ENCODE results near the gene NMNAT2.

GRCh38 chr1:183235503-183235902 is 182.7 kb downstream of the NMNAT2 start:
- TF ChIP-seq ZNF274 (IDR thresholded peaks at IDR 0.05; ENCODE audit: low read depth, low read length) (no peak), SUZ12 (IDR thresholded peaks at IDR 0.05; ENCODE audit: extremely low read depth, insufficient read depth, insufficient read length) (no peak)

All from NT2/D1 (cell line).